ENCODE measurements around the gene ZFYVE9.

DNA sequence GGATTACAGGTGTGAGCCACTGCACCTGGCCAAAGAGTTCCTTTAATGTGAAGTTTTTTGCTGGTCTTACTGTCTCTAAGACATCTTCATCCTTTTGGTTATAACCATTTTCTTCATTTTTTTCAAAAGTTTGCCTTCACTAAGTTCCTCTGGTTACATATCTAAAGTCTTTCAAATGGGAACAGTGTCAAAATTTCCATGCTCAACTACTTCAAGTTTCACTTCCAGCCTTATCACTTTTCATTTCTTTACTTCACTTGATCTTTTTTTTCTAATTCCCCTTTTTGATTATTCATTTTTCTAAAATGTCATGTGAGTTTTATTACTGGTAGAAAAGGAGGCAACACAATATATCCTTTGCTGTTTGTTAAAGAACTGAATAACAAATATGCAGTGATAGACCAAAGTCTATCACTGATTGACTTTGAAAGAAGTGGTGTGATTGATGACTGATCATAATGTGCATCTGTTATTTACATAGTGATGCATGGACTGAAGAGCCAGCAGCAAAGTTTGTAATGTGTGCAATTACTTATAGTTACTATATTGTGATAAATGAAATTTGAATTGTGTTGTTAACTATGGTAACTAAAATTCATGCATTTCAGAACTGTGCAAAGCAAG lies 16.0 kb upstream of the ZFYVE9 start:
- TF ChIP-seq CTCF (IDR thresholded peaks at IDR 0.05 in 8 of 11, conservative IDR thresholded peaks at IDR 0.05 in 3 of 11) (no peak), POLR2A (IDR thresholded peaks at IDR 0.05) (no peak), POLR2AphosphoS5 (IDR thresholded peaks at IDR 0.05) (no peak)

Data from spleen (tissue), 7 donors.